Peyer's patch (tissue), 4 donors: ENCODE measurements around the gene MSANTD1. TPM values are rescaled to one million over a fixed set of nuclear protein-coding genes. Genes with fewer than 3 reads are reported as not detected.

Source experiments
- DNase-seq, 3 donors: peaks; one replicate each; pipeline ENCODE4 v3.0.0-alpha.2; 2017 to 2019
- H3K27ac ChIP-seq, 4 donors: fragments of 200-600 bp; sonication (generic); one replicate each; pipeline ENCODE4 v1.5.1; 2016 to 2019
- H3K27me3 ChIP-seq, 2 donors: fragments of 200-600 bp; sonication (generic); one replicate each; pipeline ENCODE4 v1.5.1; 2019
- H3K36me3 ChIP-seq, 3 donors: fragments of 200-600 bp; sonication (generic); one replicate each; pipeline ENCODE4 v1.5.1; 2016 to 2019
- H3K4me1 ChIP-seq, 4 donors: fragments of 200-600 bp; sonication (generic); one replicate each; pipeline ENCODE4 v1.5.1; 2016 to 2019
- H3K4me3 ChIP-seq, 4 donors: fragments of 200-600 bp; sonication (generic); 1 replicate in 3 of 4; 2 replicates in 1 of 4; pipeline ENCODE4 v1.5.1; 2016 to 2019; ENCODE audit warnings: mild to moderate bottlenecking in 1 of 4
- H3K9me3 ChIP-seq, 4 donors: fragments of 200-600 bp; sonication (generic); one replicate each; pipeline ENCODE4 v1.5.1; 2016 to 2019; ENCODE audit warnings: mild to moderate bottlenecking in 1 of 4
- POLR2A ChIP-seq, 2 donors: fragments of 450-650 bp; IDR thresholded peaks; one replicate each; pipeline ENCODE4 v1.5.1; 2017; ENCODE audit warnings: antibody characterized with exemption in 2 of 2, mild to moderate bottlenecking in 2 of 2, moderate library complexity in 2 of 2
- total RNA-seq, 4 donors: library from RNA; depleted of rRNA; stranded (reverse); fragments of >200 nt; gene quantifications; one replicate each; pipeline ENCODE4 v1.1.0, GENCODE V29; 2016
- TF ChIP-seq, protein P1 (sequence below), 6 experiments: fragments of 450-650 bp in 4 of 6; fragments of 200-600 bp in 2 of 6; sonication (generic) in 1 of 6; IDR thresholded peaks; one replicate each; pipeline ENCODE4 v1.5.1; 2017 to 2019; ENCODE audit warnings: antibody characterized with exemption in 6 of 6, mild to moderate bottlenecking in 3 of 6, moderate library complexity in 1 of 6

MSANTD1 gene
- total RNA-seq, 4 donors from 2014 or later: 0.35 to 2.5 (median 1.5) TPM

DNA sequence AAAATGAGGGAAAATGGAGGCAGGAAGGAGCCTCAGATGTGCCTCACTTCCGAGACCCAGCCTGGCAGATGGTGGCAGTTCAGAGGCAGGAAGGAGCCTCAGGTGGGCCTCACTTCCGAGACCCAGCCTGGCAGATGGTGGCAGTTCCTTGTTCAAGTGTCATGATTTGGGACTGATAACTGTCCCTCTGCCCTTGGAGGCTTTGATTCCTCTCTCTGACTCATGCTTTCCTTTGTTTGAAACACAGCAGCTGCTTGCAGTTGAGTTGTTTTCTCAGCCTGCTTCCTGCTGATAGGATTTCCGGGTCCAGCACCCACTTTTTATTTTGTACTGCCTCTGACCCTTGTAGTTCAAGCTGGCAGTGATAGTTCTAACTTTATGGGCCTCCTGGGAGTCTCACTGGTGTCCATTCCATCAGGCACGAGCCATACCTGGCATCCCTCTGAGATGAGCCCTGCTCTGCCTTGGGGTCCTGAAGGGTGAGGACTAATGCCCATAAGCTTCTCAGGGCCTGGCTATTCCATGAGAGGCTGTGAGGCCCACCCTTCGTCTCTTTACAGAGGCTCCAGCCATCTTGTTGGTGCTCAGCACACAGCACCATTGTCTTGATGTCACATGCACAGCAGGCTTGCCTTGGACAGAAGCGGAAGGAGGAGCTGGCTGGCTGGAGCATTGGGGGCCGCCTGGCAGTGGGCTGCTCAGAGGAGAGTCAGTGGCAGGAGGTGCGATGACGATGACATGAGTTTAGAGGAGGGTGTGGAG lies 56.8 kb downstream of the MSANTD1 start:
- no peaks in the 10 kb centered on the region for H3K9me3 ChIP-seq
- TF ChIP-seq POLR2A (IDR thresholded peaks at IDR 0.05): no peak
- TF ChIP-seq, protein P1, sequence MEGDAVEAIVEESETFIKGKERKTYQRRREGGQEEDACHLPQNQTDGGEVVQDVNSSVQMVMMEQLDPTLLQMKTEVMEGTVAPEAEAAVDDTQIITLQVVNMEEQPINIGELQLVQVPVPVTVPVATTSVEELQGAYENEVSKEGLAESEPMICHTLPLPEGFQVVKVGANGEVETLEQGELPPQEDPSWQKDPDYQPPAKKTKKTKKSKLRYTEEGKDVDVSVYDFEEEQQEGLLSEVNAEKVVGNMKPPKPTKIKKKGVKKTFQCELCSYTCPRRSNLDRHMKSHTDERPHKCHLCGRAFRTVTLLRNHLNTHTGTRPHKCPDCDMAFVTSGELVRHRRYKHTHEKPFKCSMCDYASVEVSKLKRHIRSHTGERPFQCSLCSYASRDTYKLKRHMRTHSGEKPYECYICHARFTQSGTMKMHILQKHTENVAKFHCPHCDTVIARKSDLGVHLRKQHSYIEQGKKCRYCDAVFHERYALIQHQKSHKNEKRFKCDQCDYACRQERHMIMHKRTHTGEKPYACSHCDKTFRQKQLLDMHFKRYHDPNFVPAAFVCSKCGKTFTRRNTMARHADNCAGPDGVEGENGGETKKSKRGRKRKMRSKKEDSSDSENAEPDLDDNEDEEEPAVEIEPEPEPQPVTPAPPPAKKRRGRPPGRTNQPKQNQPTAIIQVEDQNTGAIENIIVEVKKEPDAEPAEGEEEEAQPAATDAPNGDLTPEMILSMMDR (IDR thresholded peaks at IDR 0.05): no peak
- H3K27me3 ChIP-seq: no peaks in the 10 kb centered on the region
- H3K27ac ChIP-seq: peak overlapping the region in 2 of 4 donors; percentile 42 to 59
- peaks cover 0 to 23% (median 15%) of the 10 kb centered on the region in 4 donors for H3K4me1 ChIP-seq
- no peak overlapping the region for H3K4me3 ChIP-seq
- no peaks in the 10 kb centered on the region for H3K36me3 ChIP-seq
- DNase-seq: peak in 1 of 3 donors; percentile 38

Other genes starting within 250 kb of the MSANTD1 start
- not detected for gene HTT-AS, start 174.6 kb upstream of the MSANTD1 start, total RNA-seq
- gene HTT, start 174.5 kb upstream of the MSANTD1 start, total RNA-seq: 100 to 1,000 TPM in 2 of 4 donors, 10 to 100 TPM in 2; 62.3 to 133 (median 113) TPM
- gene RGS12, start 43.9 kb downstream of the MSANTD1 start, total RNA-seq: 10 to 100 TPM; 24.3 to 36.5 (median 35.3) TPM
- not detected for gene HGFAC, start 192.8 kb downstream of the MSANTD1 start, total RNA-seq
- 1 to 10 TPM in 2 of 4 donors, under 1 TPM in 1, not detected in 1; 0.53 to 5.7 (median 4.1) TPM for gene DOK7, start 214.1 kb downstream of the MSANTD1 start, total RNA-seq